Measurements from ENCODE around the gene HNRNPK.
A peak's percentile ranks its signal among the peaks of the same experiment; 100 is the strongest.

Gene HNRNPK

GRCh38 chr9:83932851-83933250 is 47.2 kb downstream of the HNRNPK start:
- no peak for DNase-seq

GRCh38 chr9:83932011-83932410 is 48.0 kb downstream of the HNRNPK start:
- no peak for DNase-seq

DNA sequence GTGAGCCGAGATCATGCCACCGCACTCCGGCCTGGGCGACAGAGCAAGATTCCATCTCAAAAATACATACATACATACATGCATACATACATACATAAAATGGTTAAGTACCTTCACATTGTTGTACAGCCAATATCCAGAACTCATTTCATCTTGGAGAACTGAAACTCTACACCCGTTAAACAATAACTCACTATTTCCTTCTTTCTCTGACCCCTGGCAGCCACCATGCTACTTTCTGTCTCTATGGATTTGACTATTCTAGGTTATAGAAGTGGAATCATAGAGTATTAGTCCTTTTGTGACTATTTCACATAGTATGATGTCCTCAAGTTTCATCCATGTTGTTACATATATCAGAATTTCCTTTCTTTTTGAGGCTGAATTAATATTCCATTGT is 49.1 kb downstream of the HNRNPK start:
- no peak for DNase-seq

GRCh38 chr9:83927591-83927990 is 52.4 kb downstream of the HNRNPK start:
- no peak for DNase-seq

DNA sequence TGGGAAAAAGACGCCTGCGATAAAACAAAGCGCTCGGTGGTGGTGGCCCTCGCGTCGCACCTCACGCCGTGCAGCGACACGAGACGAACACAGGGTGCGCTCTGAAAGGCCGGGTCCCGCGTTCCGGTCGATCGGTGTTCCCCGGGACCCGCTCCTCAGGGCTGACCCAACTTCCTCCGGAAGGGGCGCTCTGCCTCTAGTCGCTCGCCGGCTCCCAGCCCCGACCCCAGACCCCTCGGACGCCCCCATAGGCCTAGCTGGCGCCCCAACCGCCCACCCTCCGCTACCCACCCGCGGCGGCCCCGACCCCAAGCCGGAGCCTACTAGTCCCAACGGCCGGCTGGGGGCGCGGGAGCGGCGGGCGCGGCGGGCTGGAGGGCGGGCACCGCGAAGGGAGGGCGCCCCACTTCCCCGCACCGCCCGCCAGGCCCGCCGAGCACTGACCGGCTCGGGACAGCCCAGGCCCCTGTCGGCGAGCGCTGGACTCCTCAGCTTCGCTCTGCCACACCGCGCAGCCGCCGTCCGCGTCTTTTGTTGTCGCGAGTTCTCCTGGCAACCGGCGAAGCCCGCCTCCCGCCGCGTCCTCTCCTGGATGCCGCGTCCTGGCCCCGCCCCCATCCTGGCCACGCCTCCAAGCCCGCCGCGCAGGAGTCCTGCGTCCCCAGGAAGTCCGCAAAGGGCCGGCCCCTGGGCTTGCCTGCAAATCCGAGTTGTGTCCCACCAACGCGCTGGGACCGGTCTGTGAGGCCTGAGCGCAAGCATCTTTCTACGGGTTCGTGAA is 58.9 kb downstream of the HNRNPK start, which contains the start of gene KIF27:
TSS of gene KIF27 (minus strand) at position 506 of the 781 bp plus-strand sequence. CDS start 5,841 bp downstream, outside the sequence.
- peak; percentile 96 for DNase-seq

DNA sequence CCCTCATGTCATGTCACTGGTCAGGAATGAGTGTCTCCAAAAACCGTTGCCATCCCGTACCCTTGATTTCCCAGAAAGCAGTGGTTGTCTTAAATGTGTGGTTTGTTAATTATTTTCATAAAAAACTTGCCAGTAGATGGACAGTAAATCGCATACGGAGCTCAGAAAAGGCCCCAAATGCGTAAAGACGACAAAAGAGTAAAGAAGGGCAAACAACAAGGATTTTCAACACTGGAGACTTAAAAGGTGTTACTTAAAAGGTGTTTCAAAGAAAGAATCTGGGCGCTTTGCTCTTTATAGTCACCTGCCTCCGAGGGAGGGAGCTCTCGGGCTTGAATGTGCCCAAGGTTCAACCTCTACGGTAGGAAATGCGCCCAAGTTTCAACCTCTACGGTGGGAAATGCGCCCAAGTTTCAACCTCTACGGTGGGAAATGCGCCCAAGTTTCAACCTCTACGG is 59.5 kb downstream of the HNRNPK start:
- DNase-seq, result no peak

GRCh38 chr9:83919111-83919510 is 60.9 kb downstream of the HNRNPK start:
- no peak for DNase-seq
